Cardiac fibroblast (primary cell): ENCODE results near the gene APBA2.

Experiments
- DNase-seq, 2 donors: peaks; one replicate each; pipeline versions ENCODE4 v3.0.0 to v3.0.0-alpha.2; 2010; ENCODE audit warnings: low read depth in 2 of 2
- H3K4me3 ChIP-seq, 2 donors: replicated peaks in 1 of 2; 1 replicate in 1 of 2; 2 replicates in 1 of 2; pipeline ENCODE4 v1.5.1; 2011; ENCODE audit warnings: low read depth in 2 of 2, low read length in 2 of 2, mild to moderate bottlenecking in 2 of 2, moderate library complexity in 1 of 2
- CTCF ChIP-seq: IDR thresholded peaks from one replicate; pipeline ENCODE4 v1.5.1; 2011; ENCODE audit warnings: low read depth, mild to moderate bottlenecking, low read length, inconsistent platforms

The APBA2 gene

GRCh38 chr15:28961391-28961790 is 75.6 kb downstream of the APBA2 start:
- H3K4me3 ChIP-seq: no peak overlapping the region
- no peak for DNase-seq
- TF ChIP-seq CTCF: no peak

- H3K4me3 ChIP-seq: no peak overlapping the region
- DNase-seq: no peak
Measured at GRCh38 chr15:28962851-28963710, 77.3 kb downstream of the APBA2 start.

GRCh38 chr15:28963711-28964081 is 77.9 kb downstream of the APBA2 start:
- no peak for DNase-seq
- TF ChIP-seq CTCF: no peak
- H3K4me3 ChIP-seq: no peak overlapping the region

More at GRCh38 chr15:28962851-28963710, 77.3 kb downstream of the APBA2 start:
- no peak for TF ChIP-seq CTCF

- TF ChIP-seq CTCF: no peak
- no peak for DNase-seq
- H3K4me3 ChIP-seq: no peak overlapping the region
Measured at GRCh38 chr15:28964098-28964497, 78.3 kb downstream of the APBA2 start.

GRCh38 chr15:28967066-28967465 is 81.3 kb downstream of the APBA2 start:
- no peak for TF ChIP-seq CTCF
- DNase-seq: peak in 1 of 2 donors; percentile 14
- H3K4me3 ChIP-seq: no peak overlapping the region

GRCh38 chr15:28967990-28968389 is 82.2 kb downstream of the APBA2 start:
- no peak for DNase-seq
- TF ChIP-seq CTCF: no peak

More at GRCh38 chr15:28967990-28968389, 82.2 kb downstream of the APBA2 start:
- no peak overlapping the region for H3K4me3 ChIP-seq
